ENCODE data around the gene PPP6R2. TPM values are rescaled to one million over a fixed set of nuclear protein-coding genes. Genes with fewer than 3 reads are reported as not detected.

PPP6R2 gene
- total RNA-seq, 1 experiment from 2014 or later, result 61.3 TPM

DNA sequence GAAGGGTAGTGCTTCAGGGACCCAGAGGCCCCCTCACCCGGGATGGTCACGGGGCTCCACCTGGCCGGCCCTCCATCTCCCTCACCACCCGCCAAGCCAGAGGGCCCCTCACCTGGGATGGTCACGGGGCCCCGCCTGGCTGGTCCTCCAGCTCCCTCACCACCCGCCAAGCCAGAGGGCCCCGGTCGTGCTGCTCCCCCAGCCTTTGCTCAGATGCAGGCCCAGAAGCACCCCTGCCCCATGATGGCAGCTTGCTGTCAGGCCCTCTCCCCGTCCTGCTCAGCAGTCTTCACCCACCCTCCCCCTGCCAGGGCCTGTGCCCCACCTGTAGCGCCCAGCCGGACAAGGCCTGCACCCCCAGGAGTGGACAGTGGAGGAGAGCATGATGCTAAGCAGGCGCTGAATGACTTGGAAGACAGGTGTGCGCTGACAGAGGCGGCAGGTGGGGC is 23.6 kb upstream of the PPP6R2 start:
- POLR2A ChIA-PET, result no interaction called here
- ATAC-seq, result no peak
- no TSS peak for BruUV-seq (replicated peaks)

More for the DNA sequence above, 23.6 kb upstream of the PPP6R2 start:
- Histone ChIP-seq H3K4me1 (ENCODE audit: control insufficient read depth in 1 of 2, insufficient read depth in 2 of 2, low read length in 2 of 2) (peaks cover 9 to 20% of the 10 kb centered on the region in 2 experiments), H4K20me1 (ENCODE audit: insufficient read depth) (no peaks in the 10 kb centered on the region), H3K27me3 (ENCODE audit: insufficient read depth, low read length) (no peaks in the 10 kb centered on the region), H3K4me2 (ENCODE audit: low read length) (no peak overlapping the region), H3K27ac (ENCODE audit: low read depth, low read length) (no peak overlapping the region), H3K9me2 (ENCODE audit: insufficient read depth) (no peaks in the 10 kb centered on the region), H3K79me2 (ENCODE audit: insufficient read depth, low read length) (no peaks in the 10 kb centered on the region), H3K4me3 (replicated peaks in 1 of 2; ENCODE audit: low read depth in 1 of 2, low read length in 2 of 2) (no peak overlapping the region), H3K36me3 (ENCODE audit: control insufficient read depth in 1 of 2, insufficient read depth in 2 of 2, low read length in 2 of 2) (no peaks in the 10 kb centered on the region), H3K9me3 (ENCODE audit: control insufficient read depth in 1 of 2, insufficient read depth in 1 of 2, low read depth in 1 of 2, low read length in 2 of 2) (no peaks in the 10 kb centered on the region), H2AFZ (ENCODE audit: low read depth, low read length, poor library complexity, severe bottlenecking) (no peak overlapping the region), H3K9ac (ENCODE audit: low read length) (no peak overlapping the region)
- DNase-seq (ENCODE audit: low read depth, low spot score), result no peak
- intact Hi-C loops (cut with micrococcal nuclease), result no loop called here
- ChIA-PET RAD21 (ENCODE audit: low non-redundant PET in 1 of 2, low total read pairs in 2 of 2, uncharacterized antibody in 2 of 2, unreplicated experiment in 2 of 2) (no interaction called here), CTCF (interaction anchor here (1.6 kb wide), 1 partner anchor 9 kb away, joined by 3 read pairs; no protein-coding TSS in a partner anchor)
- TF ChIP-seq SP1 (IDR thresholded peaks at IDR 0.05; ENCODE audit: low read depth), result no peak
- no peak for TF ChIP-seq SRF (IDR thresholded peaks at IDR 0.05; ENCODE audit: low read depth)
- no peak for TF ChIP-seq EZH2phosphoT487 (IDR thresholded peaks at IDR 0.05; ENCODE audit: borderline replicate concordance)
- TF ChIP-seq JUND (IDR thresholded peaks at IDR 0.05), result no peak
- no peak for TF ChIP-seq EZH2 (IDR thresholded peaks at IDR 0.05)
- TF ChIP-seq, protein P1, sequence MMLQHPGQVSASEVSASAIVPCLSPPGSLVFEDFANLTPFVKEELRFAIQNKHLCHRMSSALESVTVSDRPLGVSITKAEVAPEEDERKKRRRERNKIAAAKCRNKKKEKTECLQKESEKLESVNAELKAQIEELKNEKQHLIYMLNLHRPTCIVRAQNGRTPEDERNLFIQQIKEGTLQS (IDR thresholded peaks at IDR 0.05), result no peak
- no peak for TF ChIP-seq FOSL1 (IDR thresholded peaks at IDR 0.05; ENCODE audit: low read depth)
- TF ChIP-seq CBX3 (IDR thresholded peaks at IDR 0.05; ENCODE audit: low read depth), result no peak
- no peak for TF ChIP-seq EGR1 (IDR thresholded peaks at IDR 0.05; ENCODE audit: low read depth)
- no peak for TF ChIP-seq ZNF274 (IDR thresholded peaks at IDR 0.05; ENCODE audit: low read depth, low read length)
- no peak for TF ChIP-seq SIN3A (IDR thresholded peaks at IDR 0.05; ENCODE audit: low read depth)
- no peak for TF ChIP-seq CTCF (IDR thresholded peaks at IDR 0.05 in 2 of 3, conservative IDR thresholded peaks at IDR 0.05 in 1 of 3; ENCODE audit: borderline replicate concordance in 1 of 3, insufficient read depth in 1 of 3, low read depth in 2 of 3, low read length in 2 of 3)
